ENCODE data around the gene CDH5. TPM values are rescaled to one million over a fixed set of nuclear protein-coding genes. Genes with fewer than 3 reads are reported as not detected.

Gene CDH5
- total and polyA plus RNA-seq, 2 of the 13 experiments (the other 11 are each of a cell fraction or from before 2014, with no cell fraction given), result 0.71 to 1.1 TPM

DNA sequence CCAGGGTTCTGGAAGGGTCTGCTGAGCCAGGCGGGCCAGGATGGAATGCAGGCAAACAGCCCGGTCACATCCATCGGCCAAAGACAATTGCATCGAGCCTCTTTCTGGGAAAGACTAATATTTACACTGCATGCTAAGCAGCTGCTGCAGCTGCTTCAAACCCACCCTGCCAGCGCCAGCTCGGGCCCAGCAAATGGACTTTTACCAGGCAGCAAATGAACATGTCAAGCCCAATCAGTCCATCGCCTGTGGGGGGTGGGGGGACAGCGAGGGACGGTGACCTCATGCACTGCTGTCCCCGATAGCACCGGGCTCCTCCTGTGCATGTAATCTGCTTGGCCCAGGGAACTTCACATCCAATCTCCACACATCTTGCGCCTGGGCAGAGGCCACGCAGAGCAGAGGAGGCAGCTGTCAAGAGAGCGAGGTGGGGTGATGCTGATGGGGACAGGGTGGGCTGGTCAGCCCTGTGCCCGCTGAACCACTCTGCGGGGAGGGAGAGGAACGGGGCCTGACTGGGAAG, 39.4 kb upstream of the CDH5 start (continued):
- TF ChIP-seq SIN3B (IDR thresholded peaks at IDR 0.05; ENCODE audit: low read length) (no peak), ZNF562 (CRISPR knock-in tag; IDR thresholded peaks at IDR 0.05; ENCODE audit: borderline replicate concordance) (no peak), THYN1 (CRISPR knock-in tag; IDR thresholded peaks at IDR 0.05; ENCODE audit: borderline replicate concordance, low read depth) (no peak), ZNF501 (CRISPR knock-in tag; IDR thresholded peaks at IDR 0.05) (0 out of 2 replicates have a peak, but pooled peaks have one; percentile 41), ZNF614 (CRISPR knock-in tag; IDR thresholded peaks at IDR 0.05; ENCODE audit: borderline replicate concordance) (peak; percentile 79; the same call in 1 of the 2 replicates), MIER2 (CRISPR knock-in tag; IDR thresholded peaks at IDR 0.05) (0 out of 2 replicates have a peak, but pooled peaks have one; percentile 38), ZNF598 (CRISPR knock-in tag; IDR thresholded peaks at IDR 0.05; ENCODE audit: borderline replicate concordance) (no peak), SATB2 (CRISPR knock-in tag; IDR thresholded peaks at IDR 0.05) (no peak), HMG20B (CRISPR knock-in tag; conservative IDR thresholded peaks at IDR 0.05) (0 out of 2 replicates have a peak, but pooled peaks have one; percentile 31), ZNF317 (CRISPR knock-in tag; IDR thresholded peaks at IDR 0.05) (peak; percentile 82; the same call in 1 of the 2 replicates), SRY (CRISPR knock-in tag; IDR thresholded peaks at IDR 0.05) (peak; percentile 76; the same call in 1 of the 2 replicates), ARID2 (CRISPR knock-in tag; IDR thresholded peaks at IDR 0.05; ENCODE audit: borderline replicate concordance) (no peak), SIX1 (CRISPR knock-in tag; IDR thresholded peaks at IDR 0.05; ENCODE audit: borderline replicate concordance) (no peak), XBP1 (CRISPR knock-in tag; IDR thresholded peaks at IDR 0.05) (no peak), EED (CRISPR knock-in tag; IDR thresholded peaks at IDR 0.05) (0 out of 2 replicates have a peak, but pooled peaks have one; percentile 25), SUZ12 (IDR thresholded peaks at IDR 0.05; ENCODE audit: low read depth, low read length) (no peak)
- TF ChIP-seq, protein P1, sequence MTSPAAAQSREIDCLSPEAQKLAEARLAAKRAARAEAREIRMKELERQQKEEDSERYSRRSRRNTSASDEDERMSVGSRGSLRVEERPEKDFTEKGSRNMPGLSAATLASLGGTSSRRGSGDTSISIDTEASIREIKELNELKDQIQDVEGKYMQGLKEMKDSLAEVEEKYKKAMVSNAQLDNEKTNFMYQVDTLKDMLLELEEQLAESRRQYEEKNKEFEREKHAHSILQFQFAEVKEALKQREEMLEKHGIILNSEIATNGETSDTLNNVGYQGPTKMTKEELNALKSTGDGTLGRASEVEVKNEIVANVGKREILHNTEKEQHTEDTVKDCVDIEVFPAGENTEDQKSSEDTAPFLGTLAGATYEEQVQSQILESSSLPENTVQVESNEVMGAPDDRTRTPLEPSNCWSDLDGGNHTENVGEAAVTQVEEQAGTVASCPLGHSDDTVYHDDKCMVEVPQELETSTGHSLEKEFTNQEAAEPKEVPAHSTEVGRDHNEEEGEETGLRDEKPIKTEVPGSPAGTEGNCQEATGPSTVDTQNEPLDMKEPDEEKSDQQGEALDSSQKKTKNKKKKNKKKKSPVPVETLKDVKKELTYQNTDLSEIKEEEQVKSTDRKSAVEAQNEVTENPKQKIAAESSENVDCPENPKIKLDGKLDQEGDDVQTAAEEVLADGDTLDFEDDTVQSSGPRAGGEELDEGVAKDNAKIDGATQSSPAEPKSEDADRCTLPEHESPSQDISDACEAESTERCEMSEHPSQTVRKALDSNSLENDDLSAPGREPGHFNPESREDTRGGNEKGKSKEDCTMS (CRISPR knock-in tag; conservative IDR thresholded peaks at IDR 0.05), result no peak
- TF ChIP-seq, protein P2, sequence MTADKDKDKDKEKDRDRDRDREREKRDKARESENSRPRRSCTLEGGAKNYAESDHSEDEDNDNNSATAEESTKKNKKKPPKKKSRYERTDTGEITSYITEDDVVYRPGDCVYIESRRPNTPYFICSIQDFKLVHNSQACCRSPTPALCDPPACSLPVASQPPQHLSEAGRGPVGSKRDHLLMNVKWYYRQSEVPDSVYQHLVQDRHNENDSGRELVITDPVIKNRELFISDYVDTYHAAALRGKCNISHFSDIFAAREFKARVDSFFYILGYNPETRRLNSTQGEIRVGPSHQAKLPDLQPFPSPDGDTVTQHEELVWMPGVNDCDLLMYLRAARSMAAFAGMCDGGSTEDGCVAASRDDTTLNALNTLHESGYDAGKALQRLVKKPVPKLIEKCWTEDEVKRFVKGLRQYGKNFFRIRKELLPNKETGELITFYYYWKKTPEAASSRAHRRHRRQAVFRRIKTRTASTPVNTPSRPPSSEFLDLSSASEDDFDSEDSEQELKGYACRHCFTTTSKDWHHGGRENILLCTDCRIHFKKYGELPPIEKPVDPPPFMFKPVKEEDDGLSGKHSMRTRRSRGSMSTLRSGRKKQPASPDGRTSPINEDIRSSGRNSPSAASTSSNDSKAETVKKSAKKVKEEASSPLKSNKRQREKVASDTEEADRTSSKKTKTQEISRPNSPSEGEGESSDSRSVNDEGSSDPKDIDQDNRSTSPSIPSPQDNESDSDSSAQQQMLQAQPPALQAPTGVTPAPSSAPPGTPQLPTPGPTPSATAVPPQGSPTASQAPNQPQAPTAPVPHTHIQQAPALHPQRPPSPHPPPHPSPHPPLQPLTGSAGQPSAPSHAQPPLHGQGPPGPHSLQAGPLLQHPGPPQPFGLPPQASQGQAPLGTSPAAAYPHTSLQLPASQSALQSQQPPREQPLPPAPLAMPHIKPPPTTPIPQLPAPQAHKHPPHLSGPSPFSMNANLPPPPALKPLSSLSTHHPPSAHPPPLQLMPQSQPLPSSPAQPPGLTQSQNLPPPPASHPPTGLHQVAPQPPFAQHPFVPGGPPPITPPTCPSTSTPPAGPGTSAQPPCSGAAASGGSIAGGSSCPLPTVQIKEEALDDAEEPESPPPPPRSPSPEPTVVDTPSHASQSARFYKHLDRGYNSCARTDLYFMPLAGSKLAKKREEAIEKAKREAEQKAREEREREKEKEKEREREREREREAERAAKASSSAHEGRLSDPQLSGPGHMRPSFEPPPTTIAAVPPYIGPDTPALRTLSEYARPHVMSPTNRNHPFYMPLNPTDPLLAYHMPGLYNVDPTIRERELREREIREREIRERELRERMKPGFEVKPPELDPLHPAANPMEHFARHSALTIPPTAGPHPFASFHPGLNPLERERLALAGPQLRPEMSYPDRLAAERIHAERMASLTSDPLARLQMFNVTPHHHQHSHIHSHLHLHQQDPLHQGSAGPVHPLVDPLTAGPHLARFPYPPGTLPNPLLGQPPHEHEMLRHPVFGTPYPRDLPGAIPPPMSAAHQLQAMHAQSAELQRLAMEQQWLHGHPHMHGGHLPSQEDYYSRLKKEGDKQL (CRISPR knock-in tag; IDR thresholded peaks at IDR 0.05; ENCODE audit: low read depth), result 0 out of 2 replicates have a peak, but pooled peaks have one; percentile 62
- TF ChIP-seq, protein P3, sequence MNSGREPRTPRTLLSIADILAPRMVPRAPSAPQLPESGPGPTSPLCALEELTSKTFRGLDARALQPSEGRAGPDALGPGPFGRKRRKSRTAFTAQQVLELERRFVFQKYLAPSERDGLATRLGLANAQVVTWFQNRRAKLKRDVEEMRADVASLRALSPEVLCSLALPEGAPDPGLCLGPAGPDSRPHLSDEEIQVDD (CRISPR knock-in tag; IDR thresholded peaks at IDR 0.05; ENCODE audit: borderline replicate concordance), result no peak
- TF ChIP-seq, protein P4, sequence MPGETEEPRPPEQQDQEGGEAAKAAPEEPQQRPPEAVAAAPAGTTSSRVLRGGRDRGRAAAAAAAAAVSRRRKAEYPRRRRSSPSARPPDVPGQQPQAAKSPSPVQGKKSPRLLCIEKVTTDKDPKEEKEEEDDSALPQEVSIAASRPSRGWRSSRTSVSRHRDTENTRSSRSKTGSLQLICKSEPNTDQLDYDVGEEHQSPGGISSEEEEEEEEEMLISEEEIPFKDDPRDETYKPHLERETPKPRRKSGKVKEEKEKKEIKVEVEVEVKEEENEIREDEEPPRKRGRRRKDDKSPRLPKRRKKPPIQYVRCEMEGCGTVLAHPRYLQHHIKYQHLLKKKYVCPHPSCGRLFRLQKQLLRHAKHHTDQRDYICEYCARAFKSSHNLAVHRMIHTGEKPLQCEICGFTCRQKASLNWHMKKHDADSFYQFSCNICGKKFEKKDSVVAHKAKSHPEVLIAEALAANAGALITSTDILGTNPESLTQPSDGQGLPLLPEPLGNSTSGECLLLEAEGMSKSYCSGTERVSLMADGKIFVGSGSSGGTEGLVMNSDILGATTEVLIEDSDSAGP (CRISPR knock-in tag; IDR thresholded peaks at IDR 0.05; ENCODE audit: borderline replicate concordance), result peak; percentile 41; the same call in 1 of the 2 replicates

All from HepG2 (cell line).